ENCODE measurements around the gene DPYSL3. TPM values are rescaled to one million over a fixed set of nuclear protein-coding genes. Genes with fewer than 3 reads are reported as not detected.

The DPYSL3 gene
- total RNA-seq, 4 donors from 2014 or later: 7.4 to 42.1 (median 21.8) TPM

DNA sequence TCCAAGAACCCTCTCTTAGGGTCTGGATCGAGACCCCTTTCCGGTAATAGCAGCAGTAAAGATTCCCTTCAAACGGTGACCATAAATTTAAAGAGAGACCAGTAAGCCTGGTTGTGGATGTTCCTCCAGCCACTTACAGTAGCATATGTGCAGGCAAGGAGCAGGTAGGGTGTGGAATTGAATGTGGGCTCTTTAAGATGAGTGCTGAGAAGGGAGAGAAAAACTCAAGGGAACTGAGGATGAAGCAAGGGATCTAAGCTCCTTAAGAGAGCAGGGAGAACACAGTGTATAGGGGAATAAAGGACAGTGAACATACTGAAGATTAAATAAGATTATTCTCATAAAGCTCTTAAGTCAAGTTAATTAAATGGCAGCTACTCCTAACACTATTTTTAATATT lies 51.3 kb downstream of the DPYSL3 start:
- peaks cover 0 to 9% (median 0%) of the 10 kb centered on the region in 4 donors for H3K4me1 ChIP-seq
- no peak for DNase-seq
- H3K27me3 ChIP-seq: no peaks in the 10 kb centered on the region
- H3K27ac ChIP-seq: no peak overlapping the region
- no peak for TF ChIP-seq POLR2A (IDR thresholded peaks at IDR 0.05)
- no peaks in the 10 kb centered on the region for H3K9me3 ChIP-seq
- H3K4me3 ChIP-seq: no peak overlapping the region
- H3K36me3 ChIP-seq: no peaks in the 10 kb centered on the region

DNA sequence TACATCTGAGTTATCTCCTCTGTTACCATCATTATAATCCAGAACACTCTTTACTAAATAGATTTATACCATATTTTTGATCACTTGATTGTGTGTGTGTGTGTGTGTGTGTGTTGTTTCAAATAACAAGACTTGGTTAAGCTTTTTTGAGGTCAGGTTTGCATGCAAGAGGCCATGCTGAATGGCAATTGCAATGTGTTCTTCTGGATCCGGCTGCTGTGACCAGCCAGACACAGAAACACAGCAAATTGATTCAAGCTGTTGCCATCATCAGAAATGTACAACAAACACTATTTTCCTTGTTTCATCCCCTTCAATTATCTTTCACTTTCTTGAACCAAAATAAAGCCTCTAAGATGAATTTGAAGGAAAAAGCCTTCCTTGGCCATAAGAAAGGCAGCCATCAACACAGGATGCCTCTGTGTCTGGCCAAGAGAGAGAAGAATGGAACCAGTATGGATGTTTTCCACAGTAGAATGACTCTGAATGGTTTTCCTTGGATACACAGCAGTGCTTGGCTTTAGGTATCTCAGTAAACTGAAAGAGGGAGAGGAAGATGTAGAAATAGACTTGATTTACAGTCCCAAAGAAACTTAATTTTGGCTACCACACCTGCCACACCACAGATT lies 53.9 kb downstream of the DPYSL3 start:
- no peak for TF ChIP-seq POLR2A (IDR thresholded peaks at IDR 0.05)
- TF ChIP-seq, protein P1, sequence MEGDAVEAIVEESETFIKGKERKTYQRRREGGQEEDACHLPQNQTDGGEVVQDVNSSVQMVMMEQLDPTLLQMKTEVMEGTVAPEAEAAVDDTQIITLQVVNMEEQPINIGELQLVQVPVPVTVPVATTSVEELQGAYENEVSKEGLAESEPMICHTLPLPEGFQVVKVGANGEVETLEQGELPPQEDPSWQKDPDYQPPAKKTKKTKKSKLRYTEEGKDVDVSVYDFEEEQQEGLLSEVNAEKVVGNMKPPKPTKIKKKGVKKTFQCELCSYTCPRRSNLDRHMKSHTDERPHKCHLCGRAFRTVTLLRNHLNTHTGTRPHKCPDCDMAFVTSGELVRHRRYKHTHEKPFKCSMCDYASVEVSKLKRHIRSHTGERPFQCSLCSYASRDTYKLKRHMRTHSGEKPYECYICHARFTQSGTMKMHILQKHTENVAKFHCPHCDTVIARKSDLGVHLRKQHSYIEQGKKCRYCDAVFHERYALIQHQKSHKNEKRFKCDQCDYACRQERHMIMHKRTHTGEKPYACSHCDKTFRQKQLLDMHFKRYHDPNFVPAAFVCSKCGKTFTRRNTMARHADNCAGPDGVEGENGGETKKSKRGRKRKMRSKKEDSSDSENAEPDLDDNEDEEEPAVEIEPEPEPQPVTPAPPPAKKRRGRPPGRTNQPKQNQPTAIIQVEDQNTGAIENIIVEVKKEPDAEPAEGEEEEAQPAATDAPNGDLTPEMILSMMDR (IDR thresholded peaks at IDR 0.05): no peak
- Histone ChIP-seq H3K27me3 (no peaks in the 10 kb centered on the region), H3K36me3 (no peaks in the 10 kb centered on the region), H3K9me3 (no peaks in the 10 kb centered on the region), H3K27ac (peak overlapping the region in 2 of 4 donors; percentile 30 to 91), H3K4me1 (peaks cover 0 to 18% (median 0%) of the 10 kb centered on the region in 4 donors), H3K4me3 (no peak overlapping the region)
- no peak for DNase-seq

DNA sequence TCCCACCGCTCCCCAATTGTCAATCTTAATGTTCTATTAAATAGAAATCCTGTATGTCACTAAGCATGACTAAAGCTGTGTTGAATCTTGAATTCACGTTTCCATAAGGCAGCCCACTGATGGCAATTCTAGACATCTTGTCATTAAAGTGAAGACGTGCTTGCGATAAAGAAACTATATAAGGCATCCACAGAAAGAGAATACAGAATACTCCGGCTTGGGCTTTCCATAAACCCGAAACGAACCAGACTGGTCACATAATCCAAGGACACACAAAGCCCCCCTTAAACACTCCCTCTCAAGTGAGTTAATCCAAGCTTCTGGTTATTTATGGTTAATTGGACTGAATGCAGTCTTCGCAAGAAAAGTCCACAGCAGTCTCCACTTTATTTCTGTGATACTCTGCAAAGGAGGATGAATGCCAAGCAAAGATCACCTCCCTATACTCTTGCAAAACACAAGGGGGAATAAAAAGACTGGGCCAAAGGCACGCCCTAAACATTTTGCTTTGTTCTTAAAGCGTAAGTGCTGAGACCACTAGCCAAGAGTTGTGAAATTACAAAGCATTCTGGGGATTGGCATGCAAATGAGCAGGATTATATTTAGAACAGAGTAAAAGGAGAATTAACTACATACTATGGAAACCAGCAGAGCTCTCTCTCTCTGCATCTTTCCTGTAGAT lies 54.7 kb downstream of the DPYSL3 start:
- no peak for DNase-seq
- peaks cover 0 to 18% (median 0%) of the 10 kb centered on the region in 4 donors for H3K4me1 ChIP-seq
- no peaks in the 10 kb centered on the region for H3K9me3 ChIP-seq
- peak overlapping the region in 3 of 4 donors; percentile 70 to 91 (median 86) for H3K27ac ChIP-seq
- H3K36me3 ChIP-seq: no peaks in the 10 kb centered on the region
- no peaks in the 10 kb centered on the region for H3K27me3 ChIP-seq
- TF ChIP-seq, protein P1 (IDR thresholded peaks at IDR 0.05): no peak
- TF ChIP-seq POLR2A (IDR thresholded peaks at IDR 0.05): no peak
- no peak overlapping the region for H3K4me3 ChIP-seq

DNA sequence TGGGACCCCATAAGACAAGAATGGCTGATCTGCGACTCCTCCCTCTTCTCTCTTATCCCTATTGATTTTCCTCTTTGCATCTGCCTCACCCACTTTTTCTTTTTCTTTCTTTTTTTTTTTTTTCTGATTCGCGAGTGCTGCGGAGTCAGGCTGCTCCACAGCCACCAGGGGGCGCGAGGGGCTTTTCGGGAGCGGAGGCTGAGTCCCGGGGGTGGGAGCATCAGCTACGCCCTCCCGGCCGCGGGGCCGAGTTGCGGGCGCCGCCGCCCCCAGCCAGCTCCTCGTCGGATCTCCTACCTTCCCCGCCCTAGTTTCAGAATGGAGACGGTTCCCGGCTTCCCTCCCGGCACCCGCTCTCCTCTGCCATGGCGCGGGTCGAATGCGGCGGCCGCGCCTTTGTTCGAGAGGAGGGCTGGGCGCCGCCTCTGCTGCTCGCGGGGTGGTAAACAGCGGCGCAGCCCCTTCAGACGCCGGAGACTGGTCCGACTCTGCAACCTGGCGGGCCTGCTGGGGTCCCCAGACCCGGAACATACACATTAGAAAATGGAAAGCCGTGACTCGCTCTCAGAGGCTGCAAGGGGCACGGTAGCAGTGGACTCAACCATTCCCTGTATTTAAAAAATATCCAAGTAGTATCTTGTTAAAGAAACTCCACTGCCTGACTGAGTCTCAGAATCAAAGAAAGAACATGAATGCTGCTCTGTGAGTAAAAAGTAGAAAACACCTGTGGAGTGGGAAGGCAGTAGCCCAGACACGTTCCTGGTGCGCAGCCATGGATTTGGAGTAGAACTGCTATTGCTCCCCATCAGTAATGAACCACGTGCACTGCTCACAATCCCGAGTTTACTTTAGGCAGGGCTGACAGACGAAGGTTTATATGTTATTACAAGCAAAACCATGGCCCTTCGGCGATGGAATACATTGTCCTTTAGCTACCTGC lies 55.7 kb downstream of the DPYSL3 start:
- no peak for TF ChIP-seq POLR2A (IDR thresholded peaks at IDR 0.05)
- TF ChIP-seq, protein P1 (IDR thresholded peaks at IDR 0.05): peak; percentile 46 to 76 (median 62)
- no peaks in the 10 kb centered on the region for H3K36me3 ChIP-seq

DNA sequence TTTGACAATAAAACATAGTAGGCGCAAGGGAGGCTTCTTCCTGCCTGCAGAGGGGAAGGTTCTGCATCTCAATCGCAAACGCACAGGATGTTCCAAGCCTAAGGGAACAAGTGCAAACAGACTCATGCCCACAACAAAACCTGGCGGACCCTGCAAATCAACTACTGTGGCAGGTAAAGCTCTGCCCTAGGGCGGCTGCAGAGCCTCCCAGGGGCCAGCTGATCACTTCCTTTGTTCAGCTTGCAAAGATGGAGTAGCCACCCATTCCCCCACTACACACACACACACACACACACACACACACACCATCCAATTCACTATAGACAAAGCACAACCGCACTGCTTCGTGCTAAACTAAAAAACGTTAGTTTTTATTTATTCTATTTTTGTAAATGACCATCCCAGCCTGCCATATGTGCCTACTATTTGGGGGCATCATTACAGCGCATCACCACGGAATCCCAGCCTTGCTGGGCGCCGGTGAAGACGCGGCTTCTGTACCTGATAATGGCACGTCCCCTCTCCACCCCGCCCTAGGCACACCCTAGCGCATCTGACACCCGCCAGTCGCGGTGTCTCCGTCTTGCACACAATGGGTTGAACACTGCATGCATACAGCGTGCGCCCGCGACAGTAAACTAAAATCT lies 57.6 kb downstream of the DPYSL3 start:
- Histone ChIP-seq H3K9me3 (no peaks in the 10 kb centered on the region), H3K27ac (peak overlapping the region in 3 of 4 donors; percentile 70 to 91 (median 78)), H3K4me1 (peaks cover 0 to 18% (median 0%) of the 10 kb centered on the region in 4 donors), H3K36me3 (no peaks in the 10 kb centered on the region), H3K4me3 (peak overlapping the region in 2 of 4 donors; percentile 65 to 83), H3K27me3 (no peaks in the 10 kb centered on the region)
- no peak for DNase-seq
- TF ChIP-seq POLR2A (IDR thresholded peaks at IDR 0.05): no peak

More for the DNA sequence above, 55.7 kb downstream of the DPYSL3 start:
- Histone ChIP-seq H3K27ac (peak overlapping the region; percentile 69 to 91 (median 78)), H3K4me3 (peak overlapping the region; percentile 39 to 83 (median 53)), H3K9me3 (no peaks in the 10 kb centered on the region), H3K4me1 (peaks cover 0 to 18% (median 0%) of the 10 kb centered on the region in 4 donors), H3K27me3 (no peaks in the 10 kb centered on the region)
- peak; percentile 43 to 84 (median 78) for DNase-seq

DNA sequence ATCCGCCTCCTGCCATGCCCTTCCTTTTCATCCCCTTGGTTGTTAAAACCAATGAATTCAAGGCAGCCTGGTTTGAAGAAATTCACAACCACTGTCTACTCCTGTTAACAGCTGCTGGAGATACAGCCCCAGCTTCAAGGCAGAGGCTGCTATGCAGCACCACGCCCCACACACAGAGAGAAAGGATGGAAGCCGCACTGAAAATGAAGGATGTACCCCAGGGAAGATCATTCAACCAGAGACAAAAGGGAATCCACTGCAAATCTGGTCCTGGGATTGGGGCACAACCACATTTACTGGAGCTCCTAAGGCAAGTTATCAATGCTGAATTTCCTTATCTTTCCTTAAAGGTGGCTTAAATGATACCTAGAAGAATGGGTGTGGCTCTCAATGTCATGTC lies 58.7 kb downstream of the DPYSL3 start:
- Histone ChIP-seq H3K27me3 (no peaks in the 10 kb centered on the region), H3K4me3 (peak overlapping the region in 1 of 4 donors; percentile 83), H3K9me3 (no peaks in the 10 kb centered on the region), H3K4me1 (peaks cover 0 to 18% (median 0%) of the 10 kb centered on the region in 4 donors), H3K36me3 (no peaks in the 10 kb centered on the region), H3K27ac (peak overlapping the region in 2 of 4 donors; percentile 17 to 91)
- no peak for TF ChIP-seq POLR2A (IDR thresholded peaks at IDR 0.05)
- TF ChIP-seq, protein P1 (IDR thresholded peaks at IDR 0.05): no peak
- DNase-seq: no peak

Measured in Peyer's patch (tissue), 4 donors.